Neural cell (in vitro differentiated cells): ENCODE measurements around the gene TNS3. TPM values are rescaled to one million over a fixed set of nuclear protein-coding genes. Genes with fewer than 3 reads are reported as not detected.

Experiments used
- H2AFZ ChIP-seq: fragments of 200-600, 300-800 bp; sonication (generic), shearing (Covaris generic); 2 replicates; pipeline ENCODE4 v1.6.0; 2014; ENCODE audit warnings: low read depth, mild to moderate bottlenecking, antibody characterized with exemption, low read length, moderate library complexity
- H3F3A ChIP-seq: fragments of 200-600 bp; shearing (Covaris generic); 2 replicates; pipeline ENCODE4 v1.6.1; 2016; ENCODE audit warnings: mild to moderate bottlenecking, moderate library complexity, mixed read lengths, antibody characterized with exemption, low read length; ENCODE audit not compliant: insufficient read depth, poor library complexity, severe bottlenecking
- H3K27ac ChIP-seq: fragments of 200-600, 300-800 bp; sonication (generic), shearing (Covaris generic); 2 replicates; pipeline ENCODE4 v1.5.1; 2014; ENCODE audit warnings: mild to moderate bottlenecking, low read length, moderate library complexity
- H3K27me3 ChIP-seq: fragments of 300-800, 200-600 bp; sonication (generic), shearing (Covaris generic); 2 replicates; pipeline ENCODE4 v1.6.0; 2014; ENCODE audit warnings: mild to moderate bottlenecking, low read depth, low read length, moderate library complexity; ENCODE audit not compliant: insufficient read depth
- H3K36me3 ChIP-seq: fragments of 300-800, 200-600 bp; sonication (generic), shearing (Covaris generic); 2 replicates; pipeline ENCODE4 v1.5.1; 2014; ENCODE audit warnings: mild to moderate bottlenecking, antibody characterized with exemption, low read length, moderate library complexity; ENCODE audit not compliant: insufficient read depth
- H3K4me2 ChIP-seq: fragments of 300-800, 200-600 bp; sonication (generic), shearing (Covaris generic); 2 replicates; pipeline ENCODE4 v1.6.0; 2014; ENCODE audit warnings: mild to moderate bottlenecking, low read length
- H3K4me3 ChIP-seq: fragments of 300-800, 200-600 bp; sonication (generic), shearing (Covaris generic); 2 replicates; pipeline ENCODE4 v1.5.1; 2014; ENCODE audit warnings: mild to moderate bottlenecking, low read length, moderate library complexity
- H3K79me2 ChIP-seq: fragments of 200-600 bp; shearing (Covaris generic); replicated peaks from 2 replicates; pipeline ENCODE4 v1.6.0; 2014; ENCODE audit warnings: mild to moderate bottlenecking, low read length, moderate library complexity; ENCODE audit not compliant: insufficient read depth
- H3K9ac ChIP-seq: fragments of 300-800, 200-600 bp; sonication (generic), shearing (Covaris generic); 2 replicates; pipeline ENCODE4 v1.6.1; 2016; ENCODE audit warnings: mild to moderate bottlenecking, low read length, mixed read lengths
- H3K9me2 ChIP-seq: fragments of 200-600 bp; shearing (Covaris generic); 2 replicates; pipeline ENCODE4 v1.6.1; 2016; ENCODE audit warnings: mild to moderate bottlenecking, low read length, mixed read lengths; ENCODE audit not compliant: insufficient read depth
- H3K9me3 ChIP-seq: fragments of 200-600, 300-800 bp; sonication (generic), shearing (Covaris generic); 2 replicates; pipeline ENCODE4 v1.6.1; 2016; ENCODE audit warnings: mild to moderate bottlenecking, mixed run types, low read length, moderate library complexity, mixed read lengths
- H4K20me1 ChIP-seq: fragments of 200-600 bp; shearing (Covaris generic); 2 replicates; pipeline ENCODE4 v1.6.1; 2016; ENCODE audit warnings: mild to moderate bottlenecking, mixed run types; ENCODE audit not compliant: insufficient read depth
- EP300 ChIP-seq: fragments of 450-650 bp; conservative IDR thresholded peaks from 2 replicates; pipeline ENCODE4 v1.6.1; 2014; ENCODE audit warnings: antibody characterized with exemption, mild to moderate bottlenecking, moderate library complexity; ENCODE audit not compliant: poor library complexity, severe bottlenecking
- EZH2 ChIP-seq: fragments of 200-600, 300-800 bp; shearing (Covaris generic), sonication (generic); IDR thresholded peaks from 2 replicates; pipeline ENCODE4 v1.6.1; 2014; ENCODE audit warnings: antibody characterized with exemption, low read length, borderline replicate concordance, mild to moderate bottlenecking; ENCODE audit not compliant: insufficient read depth, poor library complexity, severe bottlenecking
- MXI1 ChIP-seq: fragments of 450-650 bp; conservative IDR thresholded peaks from 2 replicates; pipeline ENCODE4 v1.6.1; 2014; ENCODE audit warnings: antibody characterized with exemption, mild to moderate bottlenecking; ENCODE audit not compliant: poor library complexity, severe bottlenecking
- POLR2AphosphoS5 ChIP-seq: IDR thresholded peaks from 2 replicates; pipeline ENCODE4 v1.6.1; 2012
- RAD21 ChIP-seq: fragments of 450-650 bp; conservative IDR thresholded peaks from 2 replicates; pipeline ENCODE4 v1.6.1; 2014; ENCODE audit warnings: antibody characterized with exemption, mild to moderate bottlenecking, moderate library complexity
- REST ChIP-seq: IDR thresholded peaks from 2 replicates; pipeline ENCODE4 v1.6.1; 2012; ENCODE audit warnings: borderline replicate concordance
- SMC3 ChIP-seq: fragments of 450-650 bp; conservative IDR thresholded peaks from 2 replicates; pipeline ENCODE4 v1.6.1; 2014; ENCODE audit warnings: antibody characterized with exemption, mild to moderate bottlenecking, moderate library complexity; ENCODE audit not compliant: poor library complexity
- TAF1 ChIP-seq: IDR thresholded peaks from 2 replicates; pipeline ENCODE4 v1.6.1; 2012; ENCODE audit warnings: low read depth
- polyA plus RNA-seq: library from polyadenylated mRNA; depleted of rRNA; stranded (reverse); fragments of >200 nt; gene quantifications from 2 replicates; pipeline ENCODE4 v1.2.3, GENCODE V29; 2014
- TF ChIP-seq, protein P1 (sequence below): fragments of 450-650 bp; IDR thresholded peaks from 2 replicates; pipeline ENCODE4 v1.5.1; 2014; ENCODE audit warnings: antibody characterized with exemption, mild to moderate bottlenecking, moderate library complexity; ENCODE audit not compliant: poor library complexity, severe bottlenecking

Gene TNS3
- polyA plus RNA-seq, 1 donor from 2014 or later = 0.58 TPM

- TF ChIP-seq EP300 (no peak), SMC3 (no peak), RAD21 (no peak), MXI1 (no peak), POLR2AphosphoS5 (no peak)
- Histone ChIP-seq H3K27me3 (no peaks in the 10 kb centered on the region), H3K79me2 (no peaks in the 10 kb centered on the region), H3K27ac (no peak overlapping the region), H4K20me1 (no peaks in the 10 kb centered on the region), H3K9me2 (no peaks in the 10 kb centered on the region), H3K9me3 (no peaks in the 10 kb centered on the region), H3K9ac (no peak overlapping the region), H3K4me2 (no peak overlapping the region), H2AFZ (no peak overlapping the region), H3K4me3 (no peak overlapping the region), H3K36me3 (no peaks in the 10 kb centered on the region), H3F3A (no peaks in the 10 kb centered on the region)
Observed at GRCh38 chr7:47452295-47452694, 129.6 kb downstream of the TNS3 start.

- Histone ChIP-seq H3K9me3 (no peaks in the 10 kb centered on the region), H3K9ac (no peak overlapping the region), H3K27me3 (no peaks in the 10 kb centered on the region), H3K4me3 (no peak overlapping the region), H2AFZ (no peak overlapping the region), H3K27ac (no peak overlapping the region), H3K4me2 (no peak overlapping the region), H3K79me2 (no peaks in the 10 kb centered on the region), H3K36me3 (no peaks in the 10 kb centered on the region), H3F3A (no peaks in the 10 kb centered on the region), H4K20me1 (no peaks in the 10 kb centered on the region), H3K9me2 (no peaks in the 10 kb centered on the region)
- no peak for TF ChIP-seq REST
- no peak for TF ChIP-seq POLR2AphosphoS5
- no peak for TF ChIP-seq EZH2
- TF ChIP-seq, protein P1, sequence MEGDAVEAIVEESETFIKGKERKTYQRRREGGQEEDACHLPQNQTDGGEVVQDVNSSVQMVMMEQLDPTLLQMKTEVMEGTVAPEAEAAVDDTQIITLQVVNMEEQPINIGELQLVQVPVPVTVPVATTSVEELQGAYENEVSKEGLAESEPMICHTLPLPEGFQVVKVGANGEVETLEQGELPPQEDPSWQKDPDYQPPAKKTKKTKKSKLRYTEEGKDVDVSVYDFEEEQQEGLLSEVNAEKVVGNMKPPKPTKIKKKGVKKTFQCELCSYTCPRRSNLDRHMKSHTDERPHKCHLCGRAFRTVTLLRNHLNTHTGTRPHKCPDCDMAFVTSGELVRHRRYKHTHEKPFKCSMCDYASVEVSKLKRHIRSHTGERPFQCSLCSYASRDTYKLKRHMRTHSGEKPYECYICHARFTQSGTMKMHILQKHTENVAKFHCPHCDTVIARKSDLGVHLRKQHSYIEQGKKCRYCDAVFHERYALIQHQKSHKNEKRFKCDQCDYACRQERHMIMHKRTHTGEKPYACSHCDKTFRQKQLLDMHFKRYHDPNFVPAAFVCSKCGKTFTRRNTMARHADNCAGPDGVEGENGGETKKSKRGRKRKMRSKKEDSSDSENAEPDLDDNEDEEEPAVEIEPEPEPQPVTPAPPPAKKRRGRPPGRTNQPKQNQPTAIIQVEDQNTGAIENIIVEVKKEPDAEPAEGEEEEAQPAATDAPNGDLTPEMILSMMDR = no peak
- no peak for TF ChIP-seq RAD21
- no peak for TF ChIP-seq MXI1
- no peak for TF ChIP-seq EP300
- TF ChIP-seq TAF1 = no peak
- TF ChIP-seq SMC3 = no peak
Observed at GRCh38 chr7:47451851-47452205, 130.1 kb downstream of the TNS3 start.
